ENCODE measurements around the gene TBC1D9. TPM values are rescaled to one million over a fixed set of nuclear protein-coding genes. Genes with fewer than 3 reads are reported as not detected.

TBC1D9 gene
- total and polyA plus RNA-seq, 10 of the 15 experiments (the other 5 are each of a cell fraction or from before 2014, with no cell fraction given), result 0.87 to 14.9 (median 7.1) TPM

DNA sequence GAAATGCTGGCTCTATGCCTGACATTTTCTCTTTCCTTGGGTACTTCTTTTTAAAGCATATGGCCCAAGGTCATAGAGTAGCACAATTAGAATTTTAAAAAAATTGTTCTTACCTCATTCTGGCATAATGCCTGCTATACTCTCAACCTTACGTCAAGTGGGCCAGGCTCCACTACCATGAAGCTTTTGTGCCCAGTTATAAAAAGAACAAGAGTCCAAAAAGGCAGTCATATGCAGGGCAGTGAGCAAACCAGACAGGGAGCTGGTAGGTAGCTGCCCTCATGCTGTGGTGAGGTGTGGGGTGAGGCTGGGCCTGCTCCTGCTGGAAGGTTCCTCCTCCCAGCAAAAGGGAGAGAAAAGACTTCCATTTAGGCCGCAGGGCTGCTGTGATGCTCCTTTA lies 123.1 kb downstream of the TBC1D9 start (continued):
- TF ChIP-seq CBX3 (IDR thresholded peaks at IDR 0.05; ENCODE audit: borderline replicate concordance, low read depth) (no peak), CREB1 (IDR thresholded peaks at IDR 0.05; ENCODE audit: low read depth) (no peak), POU2F2 (IDR thresholded peaks at IDR 0.05; ENCODE audit: borderline replicate concordance, low read depth, low read length) (no peak), YY1 (IDR thresholded peaks at IDR 0.05; ENCODE audit: low read depth, low read length) (no peak)
- TF ChIP-seq, protein P1, sequence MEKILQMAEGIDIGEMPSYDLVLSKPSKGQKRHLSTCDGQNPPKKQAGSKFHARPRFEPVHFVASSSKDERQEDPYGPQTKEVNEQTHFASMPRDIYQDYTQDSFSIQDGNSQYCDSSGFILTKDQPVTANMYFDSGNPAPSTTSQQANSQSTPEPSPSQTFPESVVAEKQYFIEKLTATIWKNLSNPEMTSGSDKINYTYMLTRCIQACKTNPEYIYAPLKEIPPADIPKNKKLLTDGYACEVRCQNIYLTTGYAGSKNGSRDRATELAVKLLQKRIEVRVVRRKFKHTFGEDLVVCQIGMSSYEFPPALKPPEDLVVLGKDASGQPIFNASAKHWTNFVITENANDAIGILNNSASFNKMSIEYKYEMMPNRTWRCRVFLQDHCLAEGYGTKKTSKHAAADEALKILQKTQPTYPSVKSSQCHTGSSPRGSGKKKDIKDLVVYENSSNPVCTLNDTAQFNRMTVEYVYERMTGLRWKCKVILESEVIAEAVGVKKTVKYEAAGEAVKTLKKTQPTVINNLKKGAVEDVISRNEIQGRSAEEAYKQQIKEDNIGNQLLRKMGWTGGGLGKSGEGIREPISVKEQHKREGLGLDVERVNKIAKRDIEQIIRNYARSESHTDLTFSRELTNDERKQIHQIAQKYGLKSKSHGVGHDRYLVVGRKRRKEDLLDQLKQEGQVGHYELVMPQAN (conservative IDR thresholded peaks at IDR 0.05), result no peak

DNA sequence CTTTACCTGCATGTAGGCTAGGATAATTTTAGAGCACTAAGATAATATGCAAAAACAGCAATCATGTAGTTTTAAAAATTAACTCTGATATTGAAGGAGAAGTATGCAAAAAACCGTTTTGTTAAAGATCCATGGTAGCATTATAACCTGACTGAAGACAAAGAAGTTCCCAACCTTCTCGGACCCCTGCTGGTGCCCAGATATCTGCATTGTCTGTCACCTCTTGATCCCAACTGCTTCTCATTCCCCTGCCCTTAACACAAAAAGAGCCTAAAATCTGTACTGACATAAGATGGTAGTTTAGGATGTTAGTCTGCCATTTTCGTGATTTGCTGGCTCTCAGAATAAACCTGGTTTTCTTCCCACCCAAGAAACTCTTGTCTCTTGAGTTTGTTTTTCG lies 125.9 kb downstream of the TBC1D9 start:
- H2AFZ ChIP-seq (ENCODE audit: control insufficient read depth, low read depth, low read length), result no peak overlapping the region
- no peaks in the 10 kb centered on the region for H3K79me2 ChIP-seq (ENCODE audit: control insufficient read depth, insufficient read depth, low read length)
- FAIRE-seq (no peak), ATAC-seq (no peak), DNase-seq (ENCODE audit: low read depth, low spot score) (no peak)
- no TSS peak for BruUV-seq (replicated peaks)
- no peak overlapping the region for H3K4me3 ChIP-seq
- intact Hi-C loops (cut with micrococcal nuclease; ENCODE audit: unreplicated experiment) (no loop called here), in situ Hi-C loops (cut with MboI) (no loop called here)
- no peak for TF ChIP-seq ASH2L (IDR thresholded peaks at IDR 0.05; ENCODE audit: borderline replicate concordance, low read depth)
- no peak for TF ChIP-seq MEF2A (IDR thresholded peaks at IDR 0.05; ENCODE audit: insufficient read depth, low read depth, low read length)
- no peak for TF ChIP-seq SIX5 (IDR thresholded peaks at IDR 0.05; ENCODE audit: low read depth, low read length, severe bottlenecking)
- RAD21 ChIA-PET (ENCODE audit: unreplicated experiment), result no interaction called here
- H3K4me1 ChIP-seq (ENCODE audit: control insufficient read depth, insufficient read depth, low read length), result no peaks in the 10 kb centered on the region
- POLR2A ChIA-PET, result no interaction called here
- H3K36me3 ChIP-seq (ENCODE audit: control insufficient read depth in 2 of 2, insufficient read depth in 2 of 2, low read length in 1 of 2), result no peaks in the 10 kb centered on the region
- no peak overlapping the region for H3K4me2 ChIP-seq (ENCODE audit: control insufficient read depth, insufficient read depth)
- SMC1A ChIA-PET (ENCODE audit: uncharacterized antibody, unreplicated experiment), result no interaction called here
- no peak overlapping the region for H3K27ac ChIP-seq (ENCODE audit: control insufficient read depth, insufficient read depth)
- WGBS (ENCODE audit: insufficient coverage, insufficient replicate concordance, low lambda C conversion rate, missing lambda C conversion rate), result 24% methylated on average over 4 of the region's 4 CpGs
- CTCF ChIA-PET, result no interaction called here
- H3K9ac ChIP-seq (ENCODE audit: control insufficient read depth, insufficient read depth, low read length), result no peak overlapping the region
- H3K9me3 ChIP-seq (replicated peaks; ENCODE audit: control insufficient read depth, insufficient read depth, low read length), result no peaks in the 10 kb centered on the region
- no peaks in the 10 kb centered on the region for H4K20me1 ChIP-seq (ENCODE audit: control insufficient read depth, insufficient read depth)
- no peaks in the 10 kb centered on the region for H3K27me3 ChIP-seq (replicated peaks in 1 of 2; ENCODE audit: control insufficient read depth in 2 of 2, insufficient read depth in 2 of 2, low read length in 1 of 2)
